NCI-H1694 treated with DMSO at 0.1 percent for 48 hours (cell line): ENCODE measurements around the gene RNF43.

ENCODE experiments used
- DNase-seq: peaks from one replicate; lab custom pipeline; 2025; lab: John Stamatoyannopoulos, UW

RNF43 gene

GRCh38 chr17:58417300-58418092 is at the start of gene RNF43:
TSS of gene RNF43 (minus strand) at chr17:58417534. CDS start at chr17:58415577, 1,957 bp downstream.
- DNase-seq = peak; percentile 88

GRCh38 chr17:58455491-58455890 is 38.2 kb upstream of the RNF43 start:
- no peak for DNase-seq

- DNase-seq = no peak
Measured at GRCh38 chr17:58452738-58453137, 35.4 kb upstream of the RNF43 start.

- DNase-seq = peak; percentile 54
Measured at GRCh38 chr17:58447039-58447975, 30.0 kb upstream of the RNF43 start.

- DNase-seq = no peak
Measured at GRCh38 chr17:58446086-58446485, 28.8 kb upstream of the RNF43 start.

- no peak for DNase-seq
Measured at GRCh38 chr17:58436805-58437239, 19.5 kb upstream of the RNF43 start.

DNA sequence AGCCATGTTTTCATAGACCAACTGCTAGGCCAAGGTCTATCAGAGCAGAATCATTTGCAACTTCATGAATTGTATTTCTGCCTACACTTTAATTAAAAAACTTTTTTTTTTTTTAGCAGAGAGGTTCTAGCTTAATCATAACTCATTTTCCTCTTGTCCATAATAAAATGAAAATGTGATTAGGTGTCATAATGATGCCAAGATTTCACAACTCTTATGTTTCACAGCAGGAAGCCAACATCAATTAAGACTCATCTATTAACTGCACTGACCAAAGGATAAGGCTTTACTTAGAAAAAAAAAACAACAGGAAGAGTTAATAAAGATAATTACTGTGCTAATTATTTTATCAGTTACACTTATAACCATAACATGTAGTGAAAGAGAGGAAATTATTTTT is 18.9 kb upstream of the RNF43 start:
- no peak for DNase-seq

- DNase-seq = no peak
Measured at GRCh38 chr17:58432806-58433573, 15.7 kb upstream of the RNF43 start.

- no peak for DNase-seq
Measured at GRCh38 chr17:58427807-58428206, 10.5 kb upstream of the RNF43 start.

DNA sequence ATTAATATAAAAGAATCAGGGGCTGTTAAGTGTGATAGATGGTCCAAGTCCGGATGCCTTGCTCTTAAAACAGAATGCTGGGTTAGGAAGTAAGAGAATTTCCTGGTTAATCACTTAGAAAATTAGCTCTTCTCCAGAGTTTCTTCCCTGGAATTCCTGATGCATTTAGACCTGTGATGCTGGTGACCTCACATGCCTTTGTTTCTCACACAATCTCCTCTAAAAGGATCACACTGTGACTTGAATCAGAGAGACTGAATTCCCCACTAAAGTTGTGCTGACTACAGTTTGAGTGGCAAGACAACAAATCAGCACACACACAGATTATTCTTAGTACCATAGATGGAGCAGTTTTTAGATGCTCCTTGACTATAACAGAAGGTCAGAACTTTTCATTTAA is 4.4 kb upstream of the RNF43 start:
- DNase-seq = no peak

DNA sequence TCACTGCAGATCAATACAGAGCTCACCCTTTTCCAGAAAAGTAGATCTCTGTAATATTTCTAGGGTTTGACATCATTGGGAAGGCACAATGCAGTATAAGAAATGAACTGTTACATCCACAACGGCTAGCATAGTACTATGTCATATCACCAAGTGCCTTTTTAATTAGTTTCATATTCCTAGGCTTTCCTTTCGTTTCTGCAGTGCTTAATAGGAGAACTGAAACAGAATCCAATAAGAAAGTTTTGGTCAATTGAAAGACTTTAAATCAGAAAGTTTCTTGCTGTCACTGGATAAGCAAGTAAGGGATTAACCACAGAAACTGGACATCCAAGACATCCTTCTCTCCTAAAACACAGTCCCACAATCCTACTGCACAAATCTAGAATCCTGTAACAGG is 3.5 kb upstream of the RNF43 start:
- no peak for DNase-seq

DNA sequence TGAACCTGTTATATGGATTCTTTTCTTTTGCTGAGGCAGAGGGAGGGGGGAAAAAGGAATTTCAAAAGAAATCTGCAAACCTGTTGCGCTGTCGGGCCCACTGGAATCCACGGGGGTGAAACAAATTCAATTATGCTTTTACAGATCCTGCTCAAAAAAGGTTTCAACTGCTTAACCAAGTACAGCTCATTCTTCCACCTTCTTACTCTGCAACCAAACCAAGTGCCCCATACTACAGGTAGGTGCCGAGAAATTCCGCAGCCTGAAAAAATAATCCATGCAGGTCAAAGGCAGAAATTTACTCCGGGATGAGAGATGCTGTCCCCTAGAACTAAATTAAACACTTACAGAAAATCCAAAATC is 416 bp downstream of the RNF43 start:
- DNase-seq = no peak

DNA sequence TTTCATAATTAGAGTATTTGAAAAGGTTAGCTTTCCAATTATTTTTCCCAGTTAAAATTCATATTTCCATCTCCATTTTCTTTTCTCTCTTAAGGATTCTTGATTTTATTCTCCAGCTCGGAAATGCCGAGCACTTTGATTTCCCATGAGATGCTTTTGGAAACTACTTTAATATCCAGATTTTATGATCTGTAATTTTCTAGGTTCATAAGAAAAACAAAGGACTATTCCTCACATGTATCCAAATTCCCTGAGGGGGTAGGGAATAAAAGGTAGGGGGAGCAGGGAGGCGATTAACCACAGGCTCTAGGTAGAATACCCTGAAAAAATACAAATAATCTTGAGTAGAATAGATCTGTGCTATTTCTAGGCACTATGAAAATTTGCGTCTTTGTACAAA is 938 bp downstream of the RNF43 start:
- DNase-seq = no peak

DNA sequence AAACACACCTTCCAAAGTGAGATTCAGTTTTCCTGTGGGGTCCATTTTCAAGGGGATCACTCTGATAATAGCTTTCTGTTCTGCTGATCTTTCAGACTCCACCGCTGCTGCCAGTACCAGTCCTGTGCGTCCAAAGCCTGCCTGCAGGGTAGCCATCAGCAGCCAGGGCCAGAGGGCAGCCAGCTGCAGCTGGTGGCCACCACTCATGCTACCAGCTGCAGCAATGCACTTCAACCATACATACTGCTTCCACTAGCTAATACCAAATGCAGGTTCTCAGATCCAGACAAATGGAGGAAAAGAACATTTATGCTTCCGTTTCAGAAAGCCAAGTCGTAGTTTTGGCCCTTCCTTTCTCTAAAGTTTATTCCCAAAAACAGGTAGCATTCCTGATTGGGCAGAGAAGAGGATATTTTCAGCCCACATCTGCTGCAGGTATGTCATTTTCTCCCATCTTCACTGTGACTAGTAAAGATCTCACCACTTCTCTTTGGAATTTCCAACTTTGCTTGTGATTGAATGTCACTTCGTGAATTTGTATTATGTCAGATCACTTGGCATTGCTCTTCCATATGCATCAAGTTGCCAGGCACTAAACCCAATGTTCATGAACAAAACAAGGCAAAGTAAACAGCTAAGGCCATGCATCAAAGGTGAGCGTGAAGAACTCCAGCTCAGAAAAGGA is 1.8 kb downstream of the RNF43 start:
- DNase-seq = no peak

DNA sequence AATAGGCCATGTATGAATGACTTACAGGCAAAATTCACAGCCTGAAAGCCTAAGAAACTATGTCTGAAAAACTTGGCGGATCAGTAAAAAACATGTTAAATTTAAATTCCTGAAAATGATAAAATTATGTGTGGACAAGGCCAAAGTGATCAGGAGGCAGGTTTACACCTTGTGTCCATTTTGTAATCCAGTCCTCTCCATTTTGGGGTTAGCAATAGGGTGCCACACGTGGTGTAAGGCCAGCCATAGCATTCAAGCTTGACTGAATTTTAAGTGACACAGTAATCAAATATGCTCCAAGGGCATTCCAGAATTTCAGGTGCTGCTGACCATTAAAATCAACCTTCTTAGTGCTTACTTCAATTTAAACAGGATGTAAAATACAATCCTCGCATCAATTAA is 2.7 kb downstream of the RNF43 start:
- no peak for DNase-seq

DNA sequence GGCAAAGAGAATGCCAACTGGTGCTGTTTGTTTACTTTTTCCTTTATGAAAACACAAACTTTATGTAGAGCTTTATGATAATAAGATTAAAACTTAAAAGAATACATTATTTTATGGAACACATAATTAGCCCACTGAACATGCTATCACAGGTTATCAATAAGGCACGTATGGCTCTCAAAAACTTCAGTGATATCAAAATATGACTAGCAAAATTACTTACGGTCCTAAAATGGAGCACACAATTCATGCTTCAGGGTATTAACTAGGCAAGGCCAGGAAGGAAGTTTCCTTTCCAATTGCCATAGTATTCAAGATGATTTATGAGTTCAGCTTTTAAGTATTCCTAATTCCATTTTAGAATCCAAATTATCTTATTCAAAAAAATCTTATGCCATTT is 3.6 kb downstream of the RNF43 start:
- DNase-seq = no peak

DNA sequence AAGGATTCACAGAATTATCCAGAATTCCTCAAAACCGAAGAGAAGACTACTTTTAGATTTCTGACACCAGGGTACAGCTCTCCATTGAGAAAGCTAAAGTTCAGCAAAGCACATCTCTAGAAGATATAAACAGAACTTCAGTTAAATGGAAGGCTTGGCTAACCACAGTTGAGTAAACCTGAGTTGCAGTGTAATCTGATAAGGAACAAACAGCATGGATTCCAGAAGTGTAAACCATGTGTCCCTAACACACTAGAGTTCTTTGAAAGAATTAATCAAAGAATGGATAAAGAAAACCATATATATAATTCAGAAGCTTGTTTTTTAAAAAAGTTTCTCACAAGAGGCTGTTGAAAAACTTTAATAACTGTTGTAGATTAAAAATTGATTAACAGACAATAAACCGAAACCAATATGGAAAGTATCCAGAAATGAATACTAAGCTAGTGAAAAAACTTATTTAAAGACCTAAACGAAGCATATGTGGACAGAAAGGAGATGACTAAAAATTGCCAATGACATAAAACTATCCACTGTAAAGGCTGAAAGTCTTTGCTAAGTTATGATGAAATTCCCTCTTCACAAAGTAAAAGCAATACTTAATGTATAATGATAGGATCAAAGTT is 4.3 kb downstream of the RNF43 start:
- no peak for DNase-seq

DNA sequence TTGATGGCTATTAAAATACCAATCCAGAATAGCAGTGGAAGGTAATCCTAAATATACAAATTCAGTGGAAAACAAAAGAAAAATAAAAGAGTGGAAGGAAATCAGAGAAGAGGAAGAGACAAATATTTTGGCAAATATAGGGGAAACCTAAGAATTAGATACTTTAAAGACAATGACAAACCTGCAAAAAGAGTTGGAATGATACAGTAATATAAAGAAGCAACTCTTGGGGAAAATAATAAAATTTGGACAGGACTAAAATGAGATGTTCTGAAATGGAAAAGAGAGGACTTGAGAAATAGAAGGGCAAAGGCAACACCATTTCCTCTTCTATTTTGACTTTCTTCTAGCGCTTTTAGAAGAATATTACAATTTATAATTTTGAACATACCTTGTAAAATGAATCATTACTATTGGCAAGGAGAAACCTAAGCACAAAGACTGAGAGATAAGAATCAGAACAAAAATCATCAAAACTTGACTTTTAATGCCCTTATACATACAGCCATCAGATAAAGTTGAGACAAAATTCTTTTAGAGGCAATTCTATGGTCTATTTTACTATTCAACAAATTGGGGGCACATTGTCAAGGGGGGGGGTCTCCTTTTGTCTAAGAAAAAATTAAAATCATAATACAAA is 5.2 kb downstream of the RNF43 start:
- DNase-seq = no peak

- DNase-seq = no peak
Measured at GRCh38 chr17:58411408-58411894, 5.9 kb downstream of the RNF43 start.

DNA sequence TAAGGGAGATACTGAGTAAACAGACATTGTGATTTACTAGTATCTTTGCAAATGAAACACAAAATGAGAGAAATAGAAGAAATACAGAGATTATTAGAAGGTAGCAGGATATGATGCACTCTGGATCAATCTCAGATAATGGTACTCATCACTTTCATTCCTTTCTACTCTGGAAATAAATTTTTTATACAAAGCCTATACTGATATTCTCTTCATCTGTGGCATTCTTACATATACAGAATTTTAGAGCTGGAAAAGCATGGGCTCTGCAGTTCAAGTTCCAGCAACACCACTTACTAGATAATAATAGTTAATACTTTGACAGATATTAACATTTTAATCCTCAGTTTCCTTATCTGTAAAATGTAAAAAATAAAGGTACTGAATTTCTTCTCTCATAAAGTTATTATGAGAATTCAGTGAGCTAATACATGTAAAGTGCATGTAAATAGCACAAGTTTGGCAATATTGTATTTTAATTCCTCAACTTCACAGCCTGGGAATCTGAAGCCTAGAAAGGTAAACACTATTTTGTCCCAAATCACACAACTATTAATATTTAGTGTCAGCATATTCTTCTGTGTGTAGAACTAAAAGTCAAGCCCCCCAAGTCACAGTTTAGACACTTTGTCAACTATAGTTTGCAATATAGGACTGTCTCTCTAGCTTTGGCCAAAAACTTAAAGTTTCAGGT is 6.5 kb downstream of the RNF43 start:
- DNase-seq = no peak
